Endodermal cell (in vitro differentiated cells): Measurements from ENCODE around the gene COL15A1. TPM values are rescaled to one million over a fixed set of nuclear protein-coding genes. Genes with fewer than 3 reads are reported as not detected.

Experiments used
- DNase-seq: peaks from one replicate; pipeline ENCODE4 v3.0.0-alpha.2; 2017
- H3K27ac ChIP-seq: 2 replicates; pipeline ENCODE4 v1.5.1; 2013; ENCODE audit warnings: mild to moderate bottlenecking, low read depth, low read length, moderate library complexity
- H3K27me3 ChIP-seq: 2 replicates; pipeline ENCODE4 v1.6.1; 2013; ENCODE audit warnings: mild to moderate bottlenecking, low read length, moderate library complexity; ENCODE audit not compliant: insufficient read depth, control insufficient read depth, poor library complexity, severe bottlenecking
- H3K36me3 ChIP-seq: 2 replicates; pipeline ENCODE4 v1.7.0; 2013; ENCODE audit warnings: mild to moderate bottlenecking, low read length, moderate library complexity; ENCODE audit not compliant: control insufficient read depth, insufficient read depth
- H3K4me1 ChIP-seq: one replicate; pipeline ENCODE4 v1.7.0; 2013; ENCODE audit warnings: low read length; ENCODE audit not compliant: control insufficient read depth, insufficient read depth
- H3K4me3 ChIP-seq: 2 replicates; pipeline ENCODE4 v1.5.1; 2013; ENCODE audit warnings: mild to moderate bottlenecking, low read length, moderate library complexity
- H3K9ac ChIP-seq: 2 replicates; pipeline ENCODE4 v1.6.1; 2013; ENCODE audit warnings: mild to moderate bottlenecking, low read length, moderate library complexity; ENCODE audit not compliant: poor library complexity, severe bottlenecking; ENCODE audit errors: extremely low read depth
- H3K9me3 ChIP-seq: 2 replicates; pipeline ENCODE4 v1.6.1; 2013; ENCODE audit warnings: mild to moderate bottlenecking, low read length, moderate library complexity; ENCODE audit not compliant: control insufficient read depth
- H3K27ac Mint-ChIP-seq: 2 replicates; pipeline ENCODE4 v1.8.0; 2020; ENCODE audit warnings: mixed read lengths
- H3K27me3 Mint-ChIP-seq: 2 replicates; pipeline ENCODE4 v1.8.0; 2021; ENCODE audit warnings: mild to moderate bottlenecking, mixed read lengths; ENCODE audit not compliant: insufficient read depth
- H3K36me3 Mint-ChIP-seq: 2 replicates; pipeline ENCODE4 v1.8.0; 2020; ENCODE audit warnings: low read depth, mixed read lengths
- H3K4me1 Mint-ChIP-seq: 2 replicates; pipeline ENCODE4 v1.8.0; 2020; ENCODE audit warnings: mixed read lengths
- H3K4me3 Mint-ChIP-seq: 2 replicates; pipeline ENCODE4 v1.8.0; 2020; ENCODE audit warnings: mild to moderate bottlenecking, moderate library complexity, mixed read lengths
- H3K9me3 Mint-ChIP-seq: 2 replicates; pipeline ENCODE4 v1.8.0; 2020; ENCODE audit warnings: mild to moderate bottlenecking, mixed read lengths
- WGBS, 2 experiments: methylation state at CpG; one replicate each; pipeline versions ENCODE4 v1.1.5 to v1.1.7; 2013; ENCODE audit warnings: missing lambda C conversion rate in 2 of 2, mixed read lengths in 1 of 2; ENCODE audit not compliant: insufficient coverage in 1 of 2, insufficient read length in 1 of 2; 5-methylcytosine and 5-hydroxymethylcytosine counted together
- total RNA-seq, 2 donors: library from RNA; stranded (reverse); fragmentation: NEBNext Ultra II Directional in 1 of 2; extraction: Animal tissue kit (Norgen Biotek cat#: 25700) in 1 of 2; gene quantifications; 2 replicates in 1 of 2; 3 replicates in 1 of 2; pipeline ENCODE4 v1.2.1, GENCODE V29; 2021
- TF ChIP-seq, protein P1 (sequence below): fragments of 200-600 bp; sonication (generic); conservative IDR thresholded peaks from 2 replicates; pipeline ENCODE4 v1.5.0; 2021; ENCODE audit warnings: antibody characterized with exemption, mild to moderate bottlenecking

Gene COL15A1
- total RNA-seq, 2 donors from 2014 or later: 0.27 TPM; not detected in 1

DNA sequence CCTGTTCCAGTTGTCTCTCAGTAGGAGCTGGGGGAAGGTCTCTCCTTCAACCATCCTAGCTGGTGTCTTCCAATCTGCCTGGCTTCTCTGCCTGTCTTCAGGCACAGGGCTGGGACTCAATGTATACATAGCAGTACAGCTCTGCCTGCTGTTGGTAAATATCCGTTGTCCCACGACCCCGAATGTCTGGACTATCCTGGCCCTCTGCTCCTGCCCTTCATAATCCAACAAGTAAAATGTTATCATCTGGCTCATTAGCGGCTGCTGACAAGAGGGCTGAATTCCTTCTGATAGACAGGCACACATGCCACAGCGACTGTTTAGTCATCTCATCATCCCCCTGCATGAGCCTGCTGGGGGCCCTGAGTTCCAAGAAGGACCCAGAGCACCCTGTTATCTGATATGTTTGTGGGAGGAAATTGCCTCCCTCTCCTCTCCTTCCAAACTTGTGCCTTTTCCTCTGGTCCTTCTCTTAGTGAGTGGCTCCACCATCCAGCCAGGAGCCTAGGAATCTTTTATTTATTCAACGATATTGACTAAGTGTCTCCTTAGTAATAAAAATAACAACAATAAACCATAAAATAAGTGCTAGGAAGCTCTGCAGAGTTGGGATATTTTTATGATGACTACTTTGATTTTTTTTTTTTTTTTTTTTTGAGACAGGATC is 131.7 kb downstream of the COL15A1 start:
- Histone ChIP-seq H3K27ac (no peak overlapping the region), H3K9ac (no peak overlapping the region), H3K27me3 (no peaks in the 10 kb centered on the region), H3K4me1 (peaks cover 11% of the 10 kb centered on the region), H3K9me3 (no peaks in the 10 kb centered on the region), H3K36me3 (no peaks in the 10 kb centered on the region), H3K4me3 (no peak overlapping the region)
- no peaks in the 10 kb centered on the region for H3K9me3 Mint-ChIP-seq
- no peaks in the 10 kb centered on the region for H3K36me3 Mint-ChIP-seq
- H3K4me1 Mint-ChIP-seq: peaks cover 26% of the 10 kb centered on the region
- no peak for DNase-seq
- H3K4me3 Mint-ChIP-seq: no peak overlapping the region
- H3K27ac Mint-ChIP-seq: no peak overlapping the region
- TF ChIP-seq, protein P1, sequence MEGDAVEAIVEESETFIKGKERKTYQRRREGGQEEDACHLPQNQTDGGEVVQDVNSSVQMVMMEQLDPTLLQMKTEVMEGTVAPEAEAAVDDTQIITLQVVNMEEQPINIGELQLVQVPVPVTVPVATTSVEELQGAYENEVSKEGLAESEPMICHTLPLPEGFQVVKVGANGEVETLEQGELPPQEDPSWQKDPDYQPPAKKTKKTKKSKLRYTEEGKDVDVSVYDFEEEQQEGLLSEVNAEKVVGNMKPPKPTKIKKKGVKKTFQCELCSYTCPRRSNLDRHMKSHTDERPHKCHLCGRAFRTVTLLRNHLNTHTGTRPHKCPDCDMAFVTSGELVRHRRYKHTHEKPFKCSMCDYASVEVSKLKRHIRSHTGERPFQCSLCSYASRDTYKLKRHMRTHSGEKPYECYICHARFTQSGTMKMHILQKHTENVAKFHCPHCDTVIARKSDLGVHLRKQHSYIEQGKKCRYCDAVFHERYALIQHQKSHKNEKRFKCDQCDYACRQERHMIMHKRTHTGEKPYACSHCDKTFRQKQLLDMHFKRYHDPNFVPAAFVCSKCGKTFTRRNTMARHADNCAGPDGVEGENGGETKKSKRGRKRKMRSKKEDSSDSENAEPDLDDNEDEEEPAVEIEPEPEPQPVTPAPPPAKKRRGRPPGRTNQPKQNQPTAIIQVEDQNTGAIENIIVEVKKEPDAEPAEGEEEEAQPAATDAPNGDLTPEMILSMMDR: no peak
- WGBS, 2 experiments: 85 to 89% methylated on average over 5 of the region's 6 CpGs
- no peaks in the 10 kb centered on the region for H3K27me3 Mint-ChIP-seq

DNA sequence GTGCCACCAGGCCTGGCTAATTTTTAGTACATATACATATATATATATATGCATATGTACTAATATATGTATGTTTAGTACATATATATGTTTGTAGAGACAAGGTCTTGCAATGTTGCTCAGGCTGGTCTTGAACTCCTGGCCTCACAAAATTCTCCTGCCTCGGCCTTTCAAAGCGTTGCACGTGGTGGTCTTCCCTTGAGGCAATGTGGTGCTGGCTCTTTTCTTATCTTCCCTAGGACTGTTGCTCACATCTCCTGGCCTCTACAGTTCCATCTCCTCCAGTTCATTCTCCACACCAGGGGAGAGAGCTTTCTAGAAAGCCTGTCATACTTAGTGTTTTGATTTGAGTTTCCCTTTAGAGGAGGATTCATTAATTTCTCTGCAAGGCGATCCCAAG is 132.3 kb downstream of the COL15A1 start:
- no peaks in the 10 kb centered on the region for H3K36me3 ChIP-seq
- 86 to 92% methylated on average over 4 of the region's 4 CpGs for WGBS, 2 experiments
- Mint-ChIP-seq H3K27me3 (no peaks in the 10 kb centered on the region), H3K4me1 (peaks cover 26% of the 10 kb centered on the region), H3K36me3 (no peaks in the 10 kb centered on the region), H3K4me3 (no peak overlapping the region), H3K9me3 (no peaks in the 10 kb centered on the region), H3K27ac (no peak overlapping the region)
- TF ChIP-seq, protein P1: no peak
- peaks cover 11% of the 10 kb centered on the region for H3K4me1 ChIP-seq
- no peak overlapping the region for H3K9ac ChIP-seq
- H3K27ac ChIP-seq: no peak overlapping the region
- H3K9me3 ChIP-seq: no peaks in the 10 kb centered on the region
- no peak for DNase-seq
- no peaks in the 10 kb centered on the region for H3K27me3 ChIP-seq
- no peak overlapping the region for H3K4me3 ChIP-seq

DNA sequence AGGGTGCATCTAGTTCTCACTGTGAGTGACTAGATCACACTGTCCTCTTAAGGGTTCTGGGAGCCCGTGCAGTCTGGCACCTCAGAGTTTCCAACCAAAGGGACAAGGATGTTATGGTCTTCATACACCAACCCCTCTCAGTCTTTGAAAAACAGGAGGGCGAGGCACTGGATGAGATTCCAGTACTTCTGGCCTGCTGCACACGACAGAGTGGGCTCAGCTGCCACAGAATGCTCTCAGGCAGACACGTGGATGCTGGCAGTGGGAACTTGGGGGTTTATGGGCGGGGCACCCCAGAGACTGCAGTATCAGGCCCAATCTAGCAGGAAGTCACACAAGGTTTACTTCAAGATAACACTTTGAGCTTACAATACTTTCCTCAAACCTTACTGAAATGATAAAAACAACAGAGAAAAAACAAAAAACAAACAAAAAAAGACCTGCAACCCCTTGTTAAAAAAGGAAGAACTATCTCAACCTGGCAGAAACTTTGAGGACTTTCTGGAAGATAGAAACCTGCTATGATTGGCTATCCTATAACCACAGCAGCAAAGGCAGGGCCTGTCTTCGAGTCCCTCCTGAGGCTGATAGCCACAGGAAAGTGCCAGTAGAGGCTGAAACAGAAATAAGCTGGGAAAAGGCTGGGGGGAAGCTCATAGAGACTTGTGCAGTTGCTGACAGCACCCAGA is 132.9 kb downstream of the COL15A1 start:
- no peak overlapping the region for H3K9ac ChIP-seq
- DNase-seq: no peak
- TF ChIP-seq, protein P1: no peak
- WGBS, 2 experiments: 79 to 81% methylated on average over 3 to 6 of the region's 6 CpGs
- H3K4me1 ChIP-seq: peaks cover 11% of the 10 kb centered on the region
- no peaks in the 10 kb centered on the region for H3K36me3 ChIP-seq
- Mint-ChIP-seq H3K9me3 (no peaks in the 10 kb centered on the region), H3K4me3 (no peak overlapping the region), H3K27me3 (no peaks in the 10 kb centered on the region), H3K36me3 (no peaks in the 10 kb centered on the region), H3K27ac (no peak overlapping the region), H3K4me1 (peaks cover 26% of the 10 kb centered on the region)
- no peaks in the 10 kb centered on the region for H3K27me3 ChIP-seq
- H3K9me3 ChIP-seq: no peaks in the 10 kb centered on the region
- H3K27ac ChIP-seq: no peak overlapping the region
- no peak overlapping the region for H3K4me3 ChIP-seq
